T follicular helper cell (primary cell): ENCODE results near the gene DDX21.
"Not testable (repeated sequence)": the region's sequence is repeated elsewhere in the genome, so short reads cannot be mapped to it uniquely, and the experiment has no call there.

ENCODE experiments used
- DNase-seq: peaks from one replicate; pipeline ENCODE4 v3.0.0-alpha.2; 2020; ENCODE audit warnings: low read depth
- total RNA-seq, 2 experiments: gene quantifications; one replicate each; lab custom pipeline; 2026; lab: John Stamatoyannopoulos, UW

The DDX21 gene
- total RNA-seq, result 348 to 2,111 reads per million in 2 experiments

- DNase-seq, result peak; percentile 84
Measured at GRCh38 chr10:68955832-68956532, at the start of gene DDX21. Gene DDX21, plus strand, starts transcription at chr10:68956170. Its CDS starts 56 bp downstream, at chr10:68956226.

GRCh38 chr10:68924593-68924992 is 31.4 kb upstream of the DDX21 start:
- no peak for DNase-seq

DNA sequence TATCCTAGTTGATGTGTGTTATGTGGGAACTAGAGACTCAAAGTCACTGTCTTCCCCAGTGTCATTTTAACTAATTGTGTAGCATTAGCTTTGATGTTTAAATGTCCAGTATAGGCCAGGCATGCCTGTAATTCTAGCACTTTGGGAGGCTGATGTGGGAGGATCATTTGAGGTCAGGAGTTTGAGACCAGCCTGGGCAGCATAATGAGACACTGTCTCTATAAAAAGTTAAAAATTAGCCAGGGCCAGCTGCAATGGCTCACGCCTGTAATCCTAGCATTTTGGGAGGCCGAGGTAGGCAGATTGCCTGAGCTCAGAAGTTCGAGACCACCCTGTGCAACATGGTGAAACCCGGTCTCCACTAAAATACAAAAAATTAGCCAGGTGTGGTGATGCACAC is 30.5 kb upstream of the DDX21 start:
- DNase-seq, result no peak

DNA sequence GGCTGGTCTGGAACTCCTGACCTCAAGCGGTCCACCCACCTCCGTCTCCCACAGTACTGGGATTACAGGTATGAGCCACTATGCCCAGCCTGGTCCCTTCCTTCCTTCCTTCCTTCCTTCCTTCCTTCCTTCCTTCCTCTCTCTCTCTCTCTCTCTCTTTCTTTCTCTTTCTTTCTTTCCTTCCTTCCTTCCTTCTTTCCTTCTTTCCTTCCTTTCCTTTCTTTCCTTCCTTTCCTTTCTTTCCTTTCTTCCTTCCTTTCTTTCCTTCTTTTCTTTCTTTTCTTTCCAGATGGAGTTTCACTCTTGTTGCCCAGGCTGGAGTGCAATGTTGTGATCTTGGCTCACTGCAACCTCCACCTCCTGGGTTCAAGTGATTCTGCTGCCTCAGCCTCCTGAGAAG is 26.8 kb upstream of the DDX21 start:
- DNase-seq, result not testable (repeated sequence)

DNA sequence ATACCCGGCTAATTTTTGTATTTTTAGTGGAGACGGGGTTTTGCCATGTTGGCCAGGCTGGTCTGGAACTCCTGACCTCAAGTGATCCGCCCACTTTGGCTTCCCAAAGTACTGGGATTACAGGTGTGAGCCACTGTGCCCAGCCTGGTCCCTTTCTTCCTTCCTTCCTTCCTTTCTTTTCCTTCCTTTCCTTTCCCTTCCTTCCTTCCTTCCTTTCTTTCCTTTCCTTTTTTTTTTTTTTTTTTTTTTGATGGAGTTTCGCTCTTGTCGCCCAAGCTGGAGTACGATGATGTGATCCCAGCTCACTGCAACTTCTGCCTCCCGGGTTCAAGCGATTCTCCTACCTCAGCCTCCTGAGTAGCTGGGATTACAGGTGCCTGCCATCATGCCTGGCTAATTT is 26.1 kb upstream of the DDX21 start:
- not testable (repeated sequence) for DNase-seq

GRCh38 chr10:68932860-68933259 is 23.1 kb upstream of the DDX21 start:
- DNase-seq, result not testable (repeated sequence)

GRCh38 chr10:68934994-68935393 is 21.0 kb upstream of the DDX21 start:
- DNase-seq, result no peak

DNA sequence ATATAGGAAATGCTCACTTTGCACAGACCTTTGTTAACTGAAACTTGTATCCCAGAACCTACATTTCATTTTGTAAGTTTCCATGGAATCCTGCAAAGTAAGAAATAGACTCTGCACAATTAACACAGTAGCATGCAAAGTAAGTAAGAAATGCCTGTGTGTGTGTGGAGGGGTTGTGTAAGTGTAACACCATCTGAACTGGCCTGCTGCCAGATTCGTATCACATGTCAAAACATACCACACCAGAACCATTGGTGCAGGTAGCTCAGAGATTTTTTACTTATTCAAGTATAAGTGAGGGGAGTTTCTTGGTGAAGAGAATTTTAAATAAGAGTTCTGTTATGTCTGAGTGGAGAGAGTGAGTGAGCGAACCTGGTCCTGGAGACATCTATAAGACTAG is 17.9 kb upstream of the DDX21 start:
- DNase-seq, result no peak

GRCh38 chr10:68938884-68939283 is 17.1 kb upstream of the DDX21 start:
- DNase-seq, result no peak

- DNase-seq, result not testable (repeated sequence)
Measured at GRCh38 chr10:68940917-68941316, 15.1 kb upstream of the DDX21 start.

DNA sequence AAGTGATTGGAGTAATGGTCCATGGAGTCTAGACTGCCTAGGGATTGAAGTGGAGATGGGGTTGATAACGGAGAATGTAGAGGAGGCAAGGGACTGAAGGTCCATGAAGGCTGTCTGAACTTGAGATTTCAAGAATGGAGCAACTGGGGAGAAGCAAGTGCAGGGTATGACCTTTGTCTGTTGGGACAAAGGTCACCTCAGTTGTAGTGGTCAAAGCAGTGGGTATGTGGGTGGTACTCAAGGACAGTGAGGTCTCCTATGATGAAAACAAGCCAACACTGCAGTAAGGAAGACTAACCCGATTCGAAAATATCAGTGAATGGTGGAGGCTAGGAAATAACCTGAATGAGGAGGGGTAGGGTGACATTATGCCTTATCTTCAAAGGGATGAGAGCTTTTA is 5.4 kb upstream of the DDX21 start:
- DNase-seq, result no peak

GRCh38 chr10:68954904-68955303 is 1.1 kb upstream of the DDX21 start:
- DNase-seq, result no peak

DNA sequence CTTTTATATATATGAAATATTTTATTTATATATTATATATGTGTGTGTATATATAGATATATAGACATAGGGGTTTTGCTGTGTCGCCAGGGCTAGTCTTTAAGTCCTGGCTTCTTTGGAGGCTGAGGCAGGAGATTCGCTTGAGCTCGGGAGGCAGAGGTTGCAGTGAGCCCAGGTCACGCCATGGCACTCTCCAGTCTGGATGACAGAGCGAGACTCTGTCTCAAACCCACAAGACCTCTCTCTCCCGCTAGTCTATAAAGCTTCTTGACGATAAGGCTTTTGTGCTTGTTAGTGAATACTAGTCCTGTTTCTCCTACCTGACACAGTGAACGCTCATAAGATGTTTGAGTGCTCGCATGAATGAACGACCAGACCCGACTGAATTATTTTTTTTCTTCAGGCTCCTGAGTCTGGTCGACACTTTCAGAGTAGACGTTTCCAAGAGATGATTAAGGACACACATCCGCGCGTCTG is 577 bp upstream of the DDX21 start:
- no peak for DNase-seq

DNA sequence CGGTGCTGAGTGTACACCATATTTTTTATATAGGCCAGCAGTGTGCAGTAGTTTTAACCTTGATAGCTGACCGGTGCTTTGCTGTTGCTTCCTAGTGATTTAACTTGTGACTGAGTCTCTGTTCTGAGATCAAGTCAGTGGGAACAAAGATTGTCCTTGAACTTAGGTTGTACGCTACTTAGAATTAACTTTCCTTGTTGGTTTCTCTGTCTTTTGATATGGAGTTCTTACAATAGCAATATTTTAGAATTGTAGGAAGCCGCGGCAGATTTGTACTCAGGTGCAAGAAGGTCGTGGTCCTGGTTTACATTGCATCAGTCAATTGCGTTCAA is 1.3 kb downstream of the DDX21 start:
- DNase-seq, result no peak

DNA sequence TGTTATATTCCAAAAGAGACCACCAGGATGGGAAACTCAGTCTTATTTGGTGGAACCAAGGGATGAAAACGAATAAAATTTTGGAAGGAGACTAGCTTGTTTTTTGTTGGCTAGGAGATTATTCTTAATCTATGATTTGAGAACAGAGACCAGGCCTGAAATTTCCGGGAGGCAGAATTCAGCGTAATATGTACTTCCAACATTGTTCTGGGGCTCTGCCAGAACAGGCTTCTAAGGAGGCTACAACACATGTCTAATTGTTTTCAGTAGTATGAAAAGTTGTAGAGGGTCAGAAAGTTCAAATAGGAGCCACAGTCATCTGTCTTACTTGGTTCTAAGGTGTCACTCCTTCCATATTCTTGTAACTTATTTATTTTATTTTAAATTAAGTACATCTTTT is 1.7 kb downstream of the DDX21 start:
- DNase-seq, result no peak

DNA sequence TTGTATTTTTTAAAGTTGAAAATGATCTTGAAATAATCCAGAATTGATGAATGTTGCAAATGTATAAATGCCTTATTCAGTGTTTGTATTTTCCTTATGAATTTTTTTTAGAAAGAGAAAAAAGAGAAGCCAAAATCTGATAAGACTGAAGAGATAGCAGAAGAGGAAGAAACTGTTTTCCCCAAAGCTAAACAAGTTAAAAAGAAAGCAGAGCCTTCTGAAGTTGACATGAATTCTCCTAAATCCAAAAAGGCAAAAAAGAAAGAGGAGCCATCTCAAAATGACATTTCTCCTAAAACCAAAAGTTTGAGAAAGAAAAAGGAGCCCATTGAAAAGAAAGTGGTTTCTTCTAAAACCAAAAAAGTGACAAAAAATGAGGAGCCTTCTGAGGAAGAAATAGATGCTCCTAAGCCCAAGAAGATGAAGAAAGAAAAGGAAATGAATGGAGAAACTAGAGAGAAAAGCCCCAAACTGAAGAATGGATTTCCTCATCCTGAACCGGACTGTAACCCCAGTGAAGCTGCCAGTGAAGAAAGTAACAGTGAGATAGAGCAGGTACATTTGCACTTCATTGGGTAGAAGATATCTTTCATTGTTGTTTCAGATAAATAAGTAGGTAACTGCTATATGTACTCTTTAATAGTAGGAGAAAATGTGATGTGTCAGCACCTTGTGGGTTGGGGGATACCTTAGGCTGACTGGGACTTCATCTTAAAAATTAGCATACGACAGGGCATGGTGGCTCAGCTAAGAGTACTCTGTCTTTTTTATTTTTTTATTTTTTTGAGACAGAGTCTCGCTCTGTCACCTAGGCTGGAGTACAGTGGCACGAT is 3.9 kb downstream of the DDX21 start:
- no peak for DNase-seq

- DNase-seq, result no peak
Measured at GRCh38 chr10:68963151-68963550, 7.2 kb downstream of the DDX21 start.

GRCh38 chr10:68973975-68974374 is 18.0 kb downstream of the DDX21 start:
- DNase-seq, result no peak

- not testable (repeated sequence) for DNase-seq
Measured at GRCh38 chr10:68975936-68976473, 20.0 kb downstream of the DDX21 start.

DNA sequence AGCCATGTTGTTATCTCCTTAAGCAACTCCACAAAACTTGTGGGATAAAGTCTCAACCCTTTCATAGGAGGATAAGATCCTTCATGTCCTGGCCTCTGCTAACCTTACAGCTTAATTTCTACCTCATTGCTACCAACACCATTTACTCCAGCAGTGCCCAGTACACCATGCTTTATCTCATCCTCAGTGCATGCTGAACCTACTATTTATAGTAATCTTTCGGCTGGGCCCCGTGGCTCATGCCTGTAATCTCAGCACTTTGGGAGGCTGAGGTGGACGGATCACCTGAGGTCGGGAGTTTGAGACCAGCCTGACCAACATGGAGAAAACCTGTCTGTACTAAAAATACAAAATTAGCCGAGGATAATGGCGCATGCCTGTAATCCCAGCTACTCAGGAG is 23.8 kb downstream of the DDX21 start:
- not testable (repeated sequence) for DNase-seq

- no peak for DNase-seq
Measured at GRCh38 chr10:68981074-68981473, 25.1 kb downstream of the DDX21 start.

DNA sequence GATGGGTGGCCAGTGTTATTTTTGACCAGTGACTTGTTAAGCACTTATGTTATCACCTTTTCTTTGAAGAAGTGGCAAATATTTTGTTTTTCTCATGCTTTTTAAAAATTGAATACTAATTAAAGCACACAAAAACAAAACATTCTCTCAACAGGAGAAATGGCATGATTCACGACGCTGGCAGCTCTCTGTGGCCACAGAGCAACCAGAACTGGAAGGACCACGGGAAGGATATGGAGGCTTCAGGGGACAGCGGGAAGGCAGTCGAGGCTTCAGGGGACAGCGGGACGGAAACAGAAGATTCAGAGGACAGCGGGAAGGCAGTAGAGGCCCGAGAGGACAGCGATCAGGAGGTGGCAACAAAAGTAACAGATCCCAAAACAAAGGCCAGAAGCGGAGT is 26.4 kb downstream of the DDX21 start:
- DNase-seq, result no peak

DNA sequence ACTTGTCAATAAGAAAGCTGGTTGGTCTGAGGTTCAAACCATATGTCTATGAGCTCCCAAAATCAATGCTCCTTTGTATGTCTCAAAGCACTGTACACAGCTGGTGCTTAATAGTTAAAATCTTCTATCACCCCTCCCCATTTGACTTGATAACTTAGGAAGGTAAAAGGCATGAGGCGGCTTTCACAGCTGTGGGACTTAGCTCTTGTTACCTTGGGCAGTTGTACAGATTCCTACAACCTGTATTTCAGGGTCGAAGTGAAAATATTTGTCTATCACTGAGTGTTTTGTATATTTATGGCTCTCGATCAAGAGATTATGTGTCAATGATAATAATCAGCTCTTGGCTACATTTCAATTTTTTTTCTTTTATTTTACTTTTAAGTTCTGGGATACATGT is 31.6 kb downstream of the DDX21 start:
- no peak for DNase-seq
